Measurements from ENCODE around the gene INMT. TPM values are rescaled to one million over a fixed set of nuclear protein-coding genes. Genes with fewer than 3 reads are reported as not detected.

INMT gene
- total and polyA plus RNA-seq, 7 donors, result 3.7 to 39.6 (median 9.6) TPM

DNA sequence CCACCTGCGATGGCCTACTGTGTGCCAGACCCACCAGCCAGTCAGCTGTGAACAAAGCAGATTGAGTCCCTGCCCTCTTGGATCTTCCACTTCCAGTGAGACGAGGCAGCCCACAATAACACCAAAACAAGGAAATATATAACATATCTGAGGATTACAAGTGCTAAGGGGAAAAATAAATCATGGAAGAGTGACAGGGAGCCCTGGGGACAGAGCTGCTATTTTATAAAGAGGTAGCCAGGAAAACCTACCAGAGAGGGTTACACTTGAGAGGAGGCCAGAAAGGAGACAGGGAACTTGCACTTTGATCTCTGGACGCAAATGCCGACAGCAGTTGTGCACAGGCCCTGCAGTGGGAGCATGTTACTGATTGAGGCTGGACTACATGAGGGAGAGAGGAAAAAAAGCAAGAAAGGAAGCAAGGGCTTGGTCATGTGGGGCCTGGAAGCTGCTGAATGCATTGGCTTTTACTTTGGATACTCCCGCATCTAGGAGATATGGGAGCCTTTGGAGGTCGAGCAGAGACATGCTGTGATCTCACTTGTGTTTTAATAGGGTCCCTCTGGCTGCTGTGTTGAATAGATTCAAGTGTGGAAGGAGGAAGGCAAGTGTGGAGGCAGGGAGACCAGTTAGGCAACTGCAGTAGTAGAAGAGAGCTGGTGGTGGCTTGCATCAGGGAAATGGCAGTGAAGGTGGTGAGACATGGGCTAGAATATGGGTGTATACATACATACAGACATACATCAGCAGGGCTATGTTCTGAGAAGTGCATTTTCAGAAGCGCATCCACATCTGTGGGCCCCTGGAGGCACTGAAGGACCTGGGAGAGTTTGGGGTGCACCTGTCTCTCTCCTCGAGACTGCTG is 45.5 kb downstream of the INMT start:
- Histone ChIP-seq H3K4me1 (peaks cover 0 to 66% (median 61%) of the 10 kb centered on the region in 4 donors), H3K9me3 (no peaks in the 10 kb centered on the region), H3K36me3 (peaks cover 0 to 8% (median 0%) of the 10 kb centered on the region in 4 donors), H3K4me3 (no peak overlapping the region), H3K27ac (peak overlapping the region; percentile 63 to 80 (median 70)), H3K27me3 (no peaks in the 10 kb centered on the region)
- 38 to 67% methylated on average over 8 of the region's 8 CpGs for WGBS, 2 donors
- TF ChIP-seq, protein P1, sequence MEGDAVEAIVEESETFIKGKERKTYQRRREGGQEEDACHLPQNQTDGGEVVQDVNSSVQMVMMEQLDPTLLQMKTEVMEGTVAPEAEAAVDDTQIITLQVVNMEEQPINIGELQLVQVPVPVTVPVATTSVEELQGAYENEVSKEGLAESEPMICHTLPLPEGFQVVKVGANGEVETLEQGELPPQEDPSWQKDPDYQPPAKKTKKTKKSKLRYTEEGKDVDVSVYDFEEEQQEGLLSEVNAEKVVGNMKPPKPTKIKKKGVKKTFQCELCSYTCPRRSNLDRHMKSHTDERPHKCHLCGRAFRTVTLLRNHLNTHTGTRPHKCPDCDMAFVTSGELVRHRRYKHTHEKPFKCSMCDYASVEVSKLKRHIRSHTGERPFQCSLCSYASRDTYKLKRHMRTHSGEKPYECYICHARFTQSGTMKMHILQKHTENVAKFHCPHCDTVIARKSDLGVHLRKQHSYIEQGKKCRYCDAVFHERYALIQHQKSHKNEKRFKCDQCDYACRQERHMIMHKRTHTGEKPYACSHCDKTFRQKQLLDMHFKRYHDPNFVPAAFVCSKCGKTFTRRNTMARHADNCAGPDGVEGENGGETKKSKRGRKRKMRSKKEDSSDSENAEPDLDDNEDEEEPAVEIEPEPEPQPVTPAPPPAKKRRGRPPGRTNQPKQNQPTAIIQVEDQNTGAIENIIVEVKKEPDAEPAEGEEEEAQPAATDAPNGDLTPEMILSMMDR (IDR thresholded peaks at IDR 0.05), result no peak
- TF ChIP-seq POLR2AphosphoS5 (IDR thresholded peaks at IDR 0.05) (no peak), POLR2A (IDR thresholded peaks at IDR 0.05) (no peak), EP300 (IDR thresholded peaks at IDR 0.05) (no peak)
- intact Hi-C loops (cut with DNase I), result no loop called here
- DNase-seq, result no peak

DNA sequence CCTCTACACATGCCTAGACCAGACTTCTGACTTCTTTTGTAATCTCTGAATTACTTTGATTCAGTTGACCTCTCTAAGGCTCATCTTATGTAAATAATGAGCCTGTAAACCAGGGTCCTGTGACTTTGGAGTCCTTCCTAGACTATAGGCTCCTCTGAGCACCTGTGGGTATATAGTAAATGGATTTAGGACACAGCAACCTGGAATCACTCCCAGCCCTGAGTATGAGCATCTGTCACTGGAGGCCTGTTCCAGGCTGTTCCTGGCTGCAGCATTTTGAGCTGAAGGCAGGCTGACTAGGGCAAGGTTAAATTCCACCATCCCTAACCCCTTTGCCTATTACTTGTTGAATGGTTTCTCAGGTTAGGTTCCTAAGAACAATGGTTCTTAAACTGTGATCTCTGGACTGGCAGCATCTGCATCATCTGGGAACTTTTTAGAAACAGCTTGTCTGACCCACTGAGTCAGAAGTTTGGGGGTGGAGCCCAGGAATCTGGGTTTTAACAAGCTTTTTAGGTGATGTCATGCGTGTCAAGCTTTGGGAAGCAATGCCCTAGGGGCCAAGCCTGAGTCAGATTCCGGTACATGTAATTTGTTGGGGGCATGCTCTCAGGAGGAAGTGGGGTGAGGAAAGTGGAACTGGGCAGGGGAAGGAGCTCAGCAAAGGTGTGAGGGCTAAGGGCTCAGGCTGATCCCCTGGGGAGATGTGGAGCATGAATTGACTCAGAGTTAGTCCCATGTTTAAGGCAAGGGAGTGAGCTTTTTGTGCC is 47.5 kb downstream of the INMT start:
- Histone ChIP-seq H3K4me3 (no peak overlapping the region), H3K27ac (peak overlapping the region; percentile 26 to 60 (median 50)), H3K4me1 (peaks cover 0 to 75% (median 67%) of the 10 kb centered on the region in 4 donors), H3K27me3 (no peaks in the 10 kb centered on the region), H3K36me3 (peaks cover 0 to 1% (median 0%) of the 10 kb centered on the region in 4 donors), H3K9me3 (no peaks in the 10 kb centered on the region)
- intact Hi-C loops (cut with DNase I), result no loop called here
- peak in 2 of 4 donors; percentile 43 to 73 for TF ChIP-seq POLR2AphosphoS5 (IDR thresholded peaks at IDR 0.05)
- TF ChIP-seq, protein P1 (IDR thresholded peaks at IDR 0.05), result no peak
- no peak for TF ChIP-seq POLR2A (IDR thresholded peaks at IDR 0.05)
- TF ChIP-seq EP300 (IDR thresholded peaks at IDR 0.05), result no peak
- 71 to 87% methylated on average over 2 of the region's 2 CpGs for WGBS, 2 donors
- peak; percentile 89 for DNase-seq

GRCh38 chr7:30799976-30800661 is 48.2 kb downstream of the INMT start:
- DNase-seq, result no peak
- Histone ChIP-seq H3K4me1 (peaks cover 0 to 79% (median 69%) of the 10 kb centered on the region in 4 donors), H3K36me3 (no peaks in the 10 kb centered on the region), H3K4me3 (no peak overlapping the region), H3K27ac (peak overlapping the region; percentile 26 to 60 (median 50)), H3K27me3 (no peaks in the 10 kb centered on the region), H3K9me3 (no peaks in the 10 kb centered on the region)
- WGBS, 2 donors, result 81 to 82% methylated on average over 5 of the region's 5 CpGs
- TF ChIP-seq POLR2AphosphoS5 (IDR thresholded peaks at IDR 0.05) (no peak), EP300 (IDR thresholded peaks at IDR 0.05) (no peak), POLR2A (IDR thresholded peaks at IDR 0.05) (no peak)
- TF ChIP-seq, protein P1 (IDR thresholded peaks at IDR 0.05), result no peak
- intact Hi-C loops (cut with DNase I), result loop anchor here (1.0 to 5.0 kb wide), 6 partner anchors 87 to 937 kb away; partner anchors contain the start of gene AQP1

DNA sequence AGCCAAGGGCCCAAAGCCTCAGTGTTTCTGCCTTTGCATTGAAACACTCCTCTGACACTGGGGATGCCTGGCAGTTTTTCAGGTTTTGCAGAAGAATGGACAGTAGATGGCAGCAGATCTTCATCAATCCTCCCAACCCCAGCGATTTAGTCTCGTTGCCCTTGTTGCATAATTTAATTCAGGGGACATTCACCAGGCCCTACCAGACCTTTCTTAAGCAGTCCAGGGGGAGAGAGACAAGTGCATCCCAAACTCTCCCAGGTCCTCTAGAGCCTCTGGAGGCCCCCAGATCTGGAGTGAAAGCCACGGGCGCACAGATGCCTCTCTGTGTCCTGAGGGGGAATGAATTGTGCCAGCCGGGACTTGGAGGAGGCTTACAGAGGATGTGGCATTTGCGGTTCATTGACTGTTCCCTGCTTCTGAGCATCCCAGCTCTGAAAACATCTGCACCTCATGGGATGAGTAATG is 48.9 kb downstream of the INMT start:
- Histone ChIP-seq H3K9me3 (no peaks in the 10 kb centered on the region), H3K36me3 (no peaks in the 10 kb centered on the region), H3K27me3 (no peaks in the 10 kb centered on the region), H3K27ac (peak overlapping the region; percentile 15 to 59 (median 37)), H3K4me3 (no peak overlapping the region), H3K4me1 (peaks cover 0 to 72% (median 62%) of the 10 kb centered on the region in 4 donors)
- WGBS, 2 donors, result 51 to 57% methylated on average over 6 of the region's 6 CpGs
- no peak for TF ChIP-seq POLR2A (IDR thresholded peaks at IDR 0.05)
- peak in 3 of 4 donors; percentile 21 to 75 (median 68) for TF ChIP-seq POLR2AphosphoS5 (IDR thresholded peaks at IDR 0.05)
- TF ChIP-seq EP300 (IDR thresholded peaks at IDR 0.05), result peak in 1 of 4 donors; percentile 13
- TF ChIP-seq, protein P1 (IDR thresholded peaks at IDR 0.05), result peak; percentile 64 to 76 (median 70)
- intact Hi-C loops (cut with DNase I), result loop anchor here (1.0 to 5.0 kb wide), 6 partner anchors 86 to 936 kb away; partner anchors contain the start of gene AQP1
- peak; percentile 90 for DNase-seq
